Measurements from ENCODE around the gene CREB5.
A peak's percentile ranks its signal among the peaks of the same experiment; 100 is the strongest.

GRCh38 chr7:28409716-28410627 lies 2.3 kb upstream of the CREB5 start:
- TF ChIP-seq CTCF (IDR thresholded peaks at IDR 0.05; ENCODE audit: borderline replicate concordance, extremely low read depth, low read length, poor library complexity, severe bottlenecking) (no peak), EZH2 (IDR thresholded peaks at IDR 0.05; ENCODE audit: borderline replicate concordance, low read depth, low read length, severe bottlenecking) (peak; percentile 4)

Data from DND-41 (cell line).